Fibroblast of lung (primary cell): ENCODE measurements around the gene DHRS12. TPM values are rescaled to one million over a fixed set of nuclear protein-coding genes. Genes with fewer than 3 reads are reported as not detected.

Experiments used
- DNase-seq, 2 donors: peaks; one replicate each; pipeline versions ENCODE4 v3.0.0 to v3.0.0-alpha.2; 2010; ENCODE audit warnings: low read depth in 2 of 2
- H2AFZ ChIP-seq: 2 replicates; pipeline ENCODE4 v1.5.1; 2012; ENCODE audit warnings: low read length, control low read depth, inconsistent platforms
- H3K27ac ChIP-seq: 2 replicates; pipeline ENCODE4 v1.5.1; 2011; ENCODE audit warnings: low read length, control low read depth; ENCODE audit not compliant: insufficient read depth
- H3K27me3 ChIP-seq: 2 replicates; pipeline ENCODE4 v1.5.1; 2011; ENCODE audit warnings: mild to moderate bottlenecking, low read length; ENCODE audit not compliant: control insufficient read depth, insufficient read depth
- H3K36me3 ChIP-seq: 2 replicates; pipeline ENCODE4 v1.5.1; 2011; ENCODE audit warnings: low read length; ENCODE audit not compliant: control insufficient read depth, insufficient read depth
- H3K4me1 ChIP-seq: 2 replicates; pipeline ENCODE4 v1.5.1; 2011; ENCODE audit warnings: low read length; ENCODE audit not compliant: control insufficient read depth, insufficient read depth; ENCODE audit errors: extremely low read depth
- H3K4me2 ChIP-seq: 2 replicates; pipeline ENCODE4 v1.5.1; 2011; ENCODE audit warnings: low read length, control low read depth; ENCODE audit not compliant: insufficient read depth; ENCODE audit errors: extremely low read depth
- H3K4me3 ChIP-seq, 4 experiments: fragments of 200-600 bp in 1 of 4; sonication (generic) in 1 of 4; replicated peaks in 1 of 4; 2 replicates each; pipeline ENCODE4 v1.5.1; 2011 to 2016; ENCODE audit warnings: low read length in 4 of 4, low read depth in 3 of 4, mild to moderate bottlenecking in 3 of 4, control low read depth in 2 of 4, inconsistent platforms in 1 of 4, mixed read lengths in 1 of 4; ENCODE audit not compliant: insufficient read depth in 1 of 4; ENCODE audit errors: control extremely low read depth in 1 of 4
- H3K79me2 ChIP-seq: 2 replicates; pipeline ENCODE4 v1.5.1; 2012; ENCODE audit warnings: mild to moderate bottlenecking, low read length, inconsistent platforms; ENCODE audit not compliant: control insufficient read depth, insufficient read depth
- H3K9ac ChIP-seq: 2 replicates; pipeline ENCODE4 v1.5.1; 2011; ENCODE audit warnings: mild to moderate bottlenecking, low read length, control low read depth; ENCODE audit not compliant: insufficient read depth
- H3K9me3 ChIP-seq: 2 replicates; pipeline ENCODE4 v1.5.1; 2012; ENCODE audit warnings: low read depth, low read length; ENCODE audit not compliant: control insufficient read depth, insufficient read depth
- H4K20me1 ChIP-seq: 2 replicates; pipeline ENCODE4 v1.5.1; 2011; ENCODE audit warnings: low read length; ENCODE audit not compliant: control insufficient read depth, insufficient read depth; ENCODE audit errors: extremely low read depth
- EZH2 ChIP-seq: IDR thresholded peaks from 2 replicates; pipeline ENCODE4 v1.5.1; 2012; ENCODE audit warnings: low read length, control low read depth, mild to moderate bottlenecking; ENCODE audit errors: missing control alignments
- polyA plus RNA-seq, 2 donors: library from polyadenylated mRNA; depleted of rRNA in 1 of 2; stranded (reverse) in 1 of 2; unstranded in 1 of 2; fragments of >200 nt; gene quantifications; 2 replicates each; pipeline ENCODE4 v1.2.1, GENCODE V29; 2011 to 2012; ENCODE audit warnings: missing spikeins in 1 of 2
- total RNA-seq: library from RNA; depleted of rRNA; stranded (reverse); fragments of >200 nt; gene quantifications from 2 replicates; pipeline ENCODE4 v1.2.1, GENCODE V29; 2014
- TF ChIP-seq, protein P1 (sequence below), 2 donors: IDR thresholded peaks in 1 of 2; conservative IDR thresholded peaks in 1 of 2; 1 replicate in 1 of 2; 2 replicates in 1 of 2; pipeline ENCODE4 v1.5.1; 2011 to 2012; ENCODE audit warnings: low read length in 2 of 2, control low read depth in 1 of 2, inconsistent platforms in 1 of 2, low read depth in 1 of 2, mild to moderate bottlenecking in 1 of 2

Gene DHRS12
- total and polyA plus RNA-seq, 2 donors (not counting 1 experiment from before 2014, with no cell fraction given) = 5.7 to 6.1 TPM

DNA sequence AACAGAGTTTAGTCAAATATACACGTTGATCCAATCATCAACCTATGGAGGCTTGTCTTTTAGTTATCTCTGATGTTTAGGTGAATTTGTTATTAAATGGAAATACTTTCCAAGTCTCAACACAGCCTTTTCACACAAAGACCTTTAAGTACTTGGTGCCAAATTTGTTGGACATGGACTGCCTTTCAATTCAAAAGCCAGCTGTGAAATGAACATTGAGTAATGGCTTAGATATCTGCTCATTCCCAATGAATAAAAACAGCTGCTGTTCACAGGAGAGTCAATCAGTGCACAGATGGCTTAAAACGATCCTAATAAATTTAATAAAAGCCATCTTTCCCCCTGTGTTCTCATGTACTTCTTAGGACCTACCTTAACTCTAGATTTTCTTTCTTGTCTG lies 19.9 kb upstream of the DHRS12 start:
- H3K9me3 ChIP-seq = no peaks in the 10 kb centered on the region
- no peak overlapping the region for H2AFZ ChIP-seq
- no peaks in the 10 kb centered on the region for H3K36me3 ChIP-seq
- no peaks in the 10 kb centered on the region for H3K4me1 ChIP-seq
- TF ChIP-seq, protein P1, sequence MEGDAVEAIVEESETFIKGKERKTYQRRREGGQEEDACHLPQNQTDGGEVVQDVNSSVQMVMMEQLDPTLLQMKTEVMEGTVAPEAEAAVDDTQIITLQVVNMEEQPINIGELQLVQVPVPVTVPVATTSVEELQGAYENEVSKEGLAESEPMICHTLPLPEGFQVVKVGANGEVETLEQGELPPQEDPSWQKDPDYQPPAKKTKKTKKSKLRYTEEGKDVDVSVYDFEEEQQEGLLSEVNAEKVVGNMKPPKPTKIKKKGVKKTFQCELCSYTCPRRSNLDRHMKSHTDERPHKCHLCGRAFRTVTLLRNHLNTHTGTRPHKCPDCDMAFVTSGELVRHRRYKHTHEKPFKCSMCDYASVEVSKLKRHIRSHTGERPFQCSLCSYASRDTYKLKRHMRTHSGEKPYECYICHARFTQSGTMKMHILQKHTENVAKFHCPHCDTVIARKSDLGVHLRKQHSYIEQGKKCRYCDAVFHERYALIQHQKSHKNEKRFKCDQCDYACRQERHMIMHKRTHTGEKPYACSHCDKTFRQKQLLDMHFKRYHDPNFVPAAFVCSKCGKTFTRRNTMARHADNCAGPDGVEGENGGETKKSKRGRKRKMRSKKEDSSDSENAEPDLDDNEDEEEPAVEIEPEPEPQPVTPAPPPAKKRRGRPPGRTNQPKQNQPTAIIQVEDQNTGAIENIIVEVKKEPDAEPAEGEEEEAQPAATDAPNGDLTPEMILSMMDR (conservative IDR thresholded peaks at IDR 0.05 in 1 of 2, IDR thresholded peaks at IDR 0.05 in 1 of 2; ENCODE audit: low read depth in 1 of 2, low read length in 2 of 2) = no peak
- no peak for TF ChIP-seq EZH2
- H3K4me3 ChIP-seq = no peak overlapping the region
- H4K20me1 ChIP-seq = no peaks in the 10 kb centered on the region
- no peak overlapping the region for H3K4me2 ChIP-seq
- H3K27me3 ChIP-seq = peaks cover 30% of the 10 kb centered on the region
- no peak overlapping the region for H3K9ac ChIP-seq
- no peaks in the 10 kb centered on the region for H3K79me2 ChIP-seq
- no peak for DNase-seq
- no peak overlapping the region for H3K27ac ChIP-seq

DNA sequence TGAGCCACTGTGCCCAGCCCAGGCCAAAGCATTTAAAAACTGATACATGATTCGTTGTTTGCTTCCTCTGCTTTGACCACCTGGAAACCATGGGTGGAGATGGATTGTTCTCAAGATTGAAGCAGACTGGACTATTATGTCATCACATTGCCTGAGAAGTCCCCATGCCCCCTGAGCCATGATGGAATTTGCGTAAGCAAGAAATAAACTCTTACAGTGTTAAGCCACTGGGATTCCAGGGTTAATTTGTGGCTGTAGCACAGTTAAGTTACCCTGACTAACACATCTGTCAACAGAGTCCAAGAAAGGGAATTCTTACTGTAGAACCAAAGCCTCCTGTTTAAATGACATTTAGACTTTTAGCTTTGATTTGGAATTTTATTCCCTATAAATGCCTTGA lies 19.4 kb upstream of the DHRS12 start:
- DNase-seq = peak in 1 of 2 donors; percentile 27
- no peak overlapping the region for H3K27ac ChIP-seq
- no peaks in the 10 kb centered on the region for H3K4me1 ChIP-seq
- H3K27me3 ChIP-seq = peaks cover 31% of the 10 kb centered on the region
- no peaks in the 10 kb centered on the region for H3K36me3 ChIP-seq
- no peak overlapping the region for H2AFZ ChIP-seq
- no peak overlapping the region for H3K4me2 ChIP-seq
- no peak overlapping the region for H3K9ac ChIP-seq
- H4K20me1 ChIP-seq = no peaks in the 10 kb centered on the region
- TF ChIP-seq EZH2 = no peak
- TF ChIP-seq, protein P1 (conservative IDR thresholded peaks at IDR 0.05 in 1 of 2, IDR thresholded peaks at IDR 0.05 in 1 of 2; ENCODE audit: low read depth in 1 of 2, low read length in 2 of 2) = no peak
- H3K9me3 ChIP-seq = no peaks in the 10 kb centered on the region
- no peaks in the 10 kb centered on the region for H3K79me2 ChIP-seq
- no peak overlapping the region for H3K4me3 ChIP-seq

DNA sequence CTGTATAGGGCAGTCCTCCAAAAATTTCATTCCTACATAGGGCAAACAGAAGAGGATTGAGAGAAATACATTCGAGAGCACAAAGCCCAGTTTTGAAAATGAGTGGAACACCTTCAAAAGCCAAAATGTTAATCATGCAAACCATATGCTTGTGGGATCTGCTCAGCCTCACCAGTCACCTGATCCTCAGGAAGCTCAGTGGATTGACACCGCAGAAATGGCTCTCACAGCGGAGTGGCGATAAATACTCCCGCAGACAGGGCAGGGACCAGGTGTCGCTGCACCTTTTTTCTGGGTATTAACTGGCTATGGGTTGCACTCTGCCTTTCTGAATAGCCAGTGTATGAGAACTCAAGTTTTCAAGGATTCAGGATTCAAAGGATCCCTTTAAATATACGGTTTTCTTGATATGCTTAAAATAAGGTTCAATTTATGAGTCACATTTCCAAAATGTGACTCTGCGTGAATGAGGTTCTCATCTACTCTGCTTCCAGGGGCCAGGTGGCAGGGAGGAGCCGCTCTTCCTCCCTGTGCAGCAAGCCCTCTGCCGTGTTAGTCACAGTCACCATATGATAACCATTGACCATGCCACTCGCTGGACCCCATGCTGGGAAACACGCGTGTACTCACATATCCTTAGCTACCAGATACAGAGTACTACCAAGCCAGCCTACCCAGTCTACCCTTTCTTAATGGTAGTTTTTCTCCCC lies 18.3 kb upstream of the DHRS12 start:
- Histone ChIP-seq H3K4me2 (no peak overlapping the region), H3K9ac (no peak overlapping the region), H3K36me3 (no peaks in the 10 kb centered on the region), H3K27me3 (peaks cover 31% of the 10 kb centered on the region), H3K27ac (no peak overlapping the region), H2AFZ (no peak overlapping the region), H4K20me1 (no peaks in the 10 kb centered on the region), H3K79me2 (no peaks in the 10 kb centered on the region), H3K4me1 (no peaks in the 10 kb centered on the region), H3K4me3 (no peak overlapping the region), H3K9me3 (no peaks in the 10 kb centered on the region)
- DNase-seq = no peak
- TF ChIP-seq, protein P1 (conservative IDR thresholded peaks at IDR 0.05 in 1 of 2, IDR thresholded peaks at IDR 0.05 in 1 of 2; ENCODE audit: low read depth in 1 of 2, low read length in 2 of 2) = no peak
- no peak for TF ChIP-seq EZH2
